K562 (cell line): ENCODE measurements around the gene CRADD. TPM values are rescaled to one million over a fixed set of nuclear protein-coding genes. Genes with fewer than 3 reads are reported as not detected.

Experiments used
- ATAC-seq: fragments of 200-7000 bp; cut with Tn5 transposase; 3 replicates; pipeline ENCODE4 v1.9.1; 2020; ENCODE audit warnings: moderate library complexity
- BruUV-seq: library from RNA; stranded (reverse); fragments of 400-500 nt; replicated peaks from 2 replicates; lab custom pipeline; 2021; lab: Mats Ljungman, UMichigan
- CTCF ChIA-PET: fragments of 300-600 bp; formaldehyde crosslinking; extraction: SDS; loops from one replicate; lab custom pipeline; 2021; ENCODE audit warnings: low intra/inter-chr PET ratio; lab: Yijun Ruan, JAX
- POLR2A ChIA-PET: fragments of 300-600, 350-650 bp; sonication (Branson Sonifier 250); formaldehyde crosslinking; extraction: SDS; loops from one replicate; lab custom pipeline; 2021; ENCODE audit warnings: antibody characterized with exemption, inconsistent platforms; lab: Yijun Ruan, JAX
- DNase-seq, 4 experiments: peaks; one replicate each; pipeline versions ENCODE4 v3.0.0 to v3.0.0-alpha.2; 2011 to 2018; ENCODE audit warnings: low spot score in 3 of 4, mixed read lengths in 3 of 4; ENCODE audit errors: extremely low read depth in 1 of 4
- FAIRE-seq: peaks from 2 replicates; lab custom pipeline; 2011; peaks lifted over from hg19 to GRCh38; lab: Jason Lieb, UNC
- H2AFZ ChIP-seq: 2 replicates; pipeline ENCODE4 v1.6.0; 2011; ENCODE audit warnings: low read depth, low read length, control low read depth, inconsistent platforms
- H3K27ac ChIP-seq: fragments of 200-600 bp; 3 replicates; pipeline ENCODE4 v1.8.0; 2011; ENCODE audit warnings: low read depth, mild to moderate bottlenecking, control low read depth, inconsistent platforms, low read length, moderate library complexity, mixed read lengths; ENCODE audit errors: extremely low read depth
- H3K27me3 ChIP-seq, 2 experiments: fragments of 300-600 bp in 1 of 2; 2 replicates in 1 of 2; 3 replicates in 1 of 2; pipeline versions ENCODE4 v1.6.0 to v1.8.0; 2011; ENCODE audit warnings: inconsistent platforms in 2 of 2, low read length in 2 of 2, mild to moderate bottlenecking in 1 of 2, mixed read lengths in 1 of 2, moderate library complexity in 1 of 2; ENCODE audit not compliant: control insufficient read depth in 2 of 2, insufficient read depth in 2 of 2
- H3K36me3 ChIP-seq: fragments of 300-600 bp; 3 replicates; pipeline ENCODE4 v1.8.0; 2011; ENCODE audit warnings: mild to moderate bottlenecking, low read length, inconsistent platforms; ENCODE audit not compliant: control insufficient read depth, insufficient read depth
- H3K4me1 ChIP-seq, 2 experiments: fragments of 200-600 bp in 1 of 2; replicated peaks in 1 of 2; 2 replicates in 1 of 2; 3 replicates in 1 of 2; pipeline versions ENCODE4 v1.5.1 to v1.8.0; 2011; ENCODE audit warnings: inconsistent platforms in 2 of 2, low read length in 2 of 2, mild to moderate bottlenecking in 1 of 2, mixed read lengths in 1 of 2, moderate library complexity in 1 of 2; ENCODE audit not compliant: control insufficient read depth in 2 of 2, insufficient read depth in 2 of 2
- H3K4me2 ChIP-seq: 2 replicates; pipeline ENCODE4 v1.6.1; 2011; ENCODE audit warnings: low read length, control low read depth, inconsistent platforms, mixed read lengths; ENCODE audit not compliant: insufficient read depth
- H3K4me3 ChIP-seq: fragments of 200-600 bp; sonication (generic), shearing (Covaris generic); 2 replicates; pipeline ENCODE4 v1.5.1; 2016; ENCODE audit warnings: control low read depth, inconsistent platforms
- H3K79me2 ChIP-seq: fragments of 200-600 bp; 3 replicates; pipeline ENCODE4 v1.8.0; 2011; ENCODE audit warnings: low read length, inconsistent platforms; ENCODE audit not compliant: control insufficient read depth, insufficient read depth
- H3K9ac ChIP-seq, 2 experiments: 2 replicates each; pipeline versions ENCODE4 v1.6.0 to v1.6.1; 2011; ENCODE audit warnings: low read depth in 2 of 2, low read length in 2 of 2, control low read depth in 1 of 2, inconsistent platforms in 1 of 2, mild to moderate bottlenecking in 1 of 2, mixed read lengths in 1 of 2; ENCODE audit not compliant: insufficient read depth in 1 of 2
- H3K9me1 ChIP-seq: one replicate; pipeline ENCODE4 v1.6.0; 2011; ENCODE audit warnings: inconsistent platforms, mild to moderate bottlenecking, low read length, moderate library complexity; ENCODE audit not compliant: control insufficient read depth, insufficient read depth
- H3K9me3 ChIP-seq: replicated peaks from 2 replicates; pipeline ENCODE4 v1.5.1; 2011; ENCODE audit warnings: low read depth, low read length, inconsistent platforms; ENCODE audit not compliant: control insufficient read depth, insufficient read depth
- H4K20me1 ChIP-seq: replicated peaks from 2 replicates; pipeline ENCODE4 v1.6.1; 2011; ENCODE audit warnings: low read length, inconsistent platforms, mixed read lengths; ENCODE audit not compliant: control insufficient read depth, insufficient read depth
- CHD1 ChIP-seq: fragments of 200-600 bp; sonication (generic); IDR thresholded peaks from one replicate; pipeline ENCODE4 v1.6.1; 2012; ENCODE audit warnings: mild to moderate bottlenecking, moderate library complexity, low read length, inconsistent platforms
- NR4A1 ChIP-seq, 2 experiments: fragments of 250-450 bp in 1 of 2; fragments of 450-650 bp in 1 of 2; sonication (Bioruptor Pico) in 1 of 2; IDR thresholded peaks; 2 replicates each; pipeline versions ENCODE4 v1.4.0 to v1.6.1; 2016 to 2020; ENCODE audit warnings: mild to moderate bottlenecking in 2 of 2, missing compliant biosample characterization in 1 of 2, missing genetic modification characterization in 1 of 2, moderate library complexity in 1 of 2
- SMAD4 ChIP-seq: fragments of 250-450 bp; sonication (Bioruptor Pico); conservative IDR thresholded peaks from 2 replicates; pipeline ENCODE4 v1.8.0; 2021; ENCODE audit warnings: inconsistent platforms, mild to moderate bottlenecking, moderate library complexity
- SMARCA5 ChIP-seq: fragments of 450-650 bp; IDR thresholded peaks from 2 replicates; pipeline ENCODE4 v1.6.1; 2016
- THRAP3 ChIP-seq: fragments of 450-650 bp; IDR thresholded peaks from 2 replicates; pipeline ENCODE4 v1.6.1; 2016; ENCODE audit warnings: mild to moderate bottlenecking, inconsistent platforms, borderline replicate concordance
- ZFX ChIP-seq: sonication (generic); formaldehyde crosslinking; IDR thresholded peaks from 2 replicates; pipeline ENCODE4 v1.8.0; 2022; ENCODE audit warnings: mild to moderate bottlenecking, missing genetic modification reagents, moderate library complexity
- ZNF589 ChIP-seq: fragments of 200-800 bp; sonication (Bioruptor generic); IDR thresholded peaks from 2 replicates; pipeline ENCODE4 v1.6.1; 2016; ENCODE audit warnings: low read depth, missing genetic modification characterization, missing compliant biosample characterization
- WGBS: fragments of 100-300 bp; shearing (Covaris generic); methylation state at CpG from one replicate; pipeline ENCODE4 v1.1.6; 2016; ENCODE audit warnings: low coverage, mixed read lengths; ENCODE audit not compliant: insufficient coverage; ENCODE audit errors: missing lambda C conversion rate; 5-methylcytosine and 5-hydroxymethylcytosine counted together
- in situ Hi-C: fragments of 300-500 bp; cut with MboI; formaldehyde crosslinking; loops from 4 replicates; pipeline ENCODE4 v1.15.0; 2018; ENCODE audit warnings: inconsistent platforms, mixed read lengths
- intact Hi-C: fragments of 100-400 bp; cut with micrococcal nuclease; formaldehyde crosslinking; loops from 2 replicates; pipeline ENCODE4 v1.14.2; 2022
- polyA plus RNA-seq, 8 experiments: library from polyadenylated mRNA; depleted of rRNA in 4 of 8; stranded (reverse) in 5 of 8; unstranded in 3 of 8; fragments of >200 nt; fragmentation: Nextera tagmentation in 2 of 8; fragmentation: Illumina TruSeq in 1 of 8; extraction: Ambion mirVana in 2 of 8; extraction: Trizol in 1 of 8; gene quantifications; 2 replicates each; pipeline versions ENCODE4 v1.2.1 to v1.2.3, GENCODE V29; 2011 to 2014; ENCODE audit warnings: inconsistent platforms in 1 of 8, missing spikeins in 1 of 8
- total RNA-seq, 7 experiments: library from RNA; depleted of rRNA in 6 of 7; stranded (reverse); fragments of >200 nt in 6 of 7; fragmentation: Illumina TruSeq in 2 of 7; extraction: Trizol in 2 of 7; gene quantifications; 2 replicates each; pipeline versions ENCODE4 v1.2.1 to v1.2.3, GENCODE V29; 2011 to 2021; ENCODE audit warnings: low replicate concordance in 1 of 7
- TF ChIP-seq, protein P1 (sequence below): fragments of 450-650 bp; conservative IDR thresholded peaks from 2 replicates; pipeline ENCODE4 v1.6.1; 2016; ENCODE audit warnings: missing genetic modification characterization, low read depth, mild to moderate bottlenecking, control low read depth, missing compliant biosample characterization
- TF ChIP-seq, protein P2 (sequence below): fragments of 200-800 bp; sonication (Bioruptor generic); IDR thresholded peaks from 2 replicates; pipeline ENCODE4 v1.6.1; 2016; ENCODE audit warnings: missing genetic modification characterization, missing compliant biosample characterization

The CRADD gene
- total and polyA plus RNA-seq, 9 of the 15 experiments (the other 6 are each of a cell fraction or from before 2014, with no cell fraction given), result 20.5 to 41.1 (median 25.9) TPM

DNA sequence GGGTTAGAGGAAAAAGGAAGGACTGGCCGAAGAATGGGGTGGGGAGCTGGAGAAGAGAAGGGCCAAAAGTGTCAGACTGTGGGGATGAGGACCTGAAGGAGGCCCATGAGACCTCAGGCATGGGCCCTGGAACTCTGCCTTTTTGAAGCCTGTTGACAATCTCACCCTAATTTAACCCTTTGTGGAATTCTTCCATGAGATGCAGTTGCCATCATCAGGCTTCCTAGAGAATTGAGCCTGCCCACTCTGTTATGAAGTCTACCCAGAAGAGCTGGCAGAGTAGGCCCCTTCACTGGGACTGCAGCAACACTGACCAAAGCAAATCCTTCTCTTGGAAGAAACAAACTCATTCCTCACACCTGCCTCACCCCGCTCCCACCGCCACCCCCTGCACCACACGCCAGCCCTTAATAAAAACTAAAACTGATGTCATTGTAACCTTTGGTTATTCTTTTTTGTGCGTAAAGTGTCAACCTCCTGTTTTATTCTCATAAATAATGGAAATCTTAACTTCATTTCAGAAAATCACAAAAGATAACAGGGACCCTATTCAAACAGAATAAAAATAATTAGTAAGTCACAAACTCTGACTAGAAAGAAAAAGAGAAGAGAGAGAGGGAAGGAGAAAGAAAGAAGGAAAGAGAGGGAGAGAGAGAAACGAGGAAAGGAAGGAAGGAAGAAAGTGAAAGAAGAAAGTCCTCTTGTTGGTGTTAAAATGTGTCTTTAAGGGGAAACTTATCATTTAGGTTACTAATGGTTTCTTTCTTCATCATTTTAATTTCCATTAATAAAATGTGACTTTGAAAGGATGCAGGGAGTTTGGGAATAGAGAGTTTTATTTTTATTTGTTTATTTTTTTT, 61.3 kb downstream of the CRADD start:
- no peaks in the 10 kb centered on the region; the same call in 1 of the 2 replicates for H3K9me3 ChIP-seq
- H3K4me1 ChIP-seq, result peaks cover 8 to 26% of the 10 kb centered on the region in 2 experiments
- CTCF ChIA-PET, result no interaction called here
- peak overlapping the region; percentile 81 for H2AFZ ChIP-seq
- DNase-seq, result no peak
- no peaks in the 10 kb centered on the region for H4K20me1 ChIP-seq
- H3K27me3 ChIP-seq, result no peaks in the 10 kb centered on the region
- H3K36me3 ChIP-seq, result no peaks in the 10 kb centered on the region
- no peak for FAIRE-seq
- POLR2A ChIA-PET, result interaction anchor here (0.5 to 1.8 kb wide), 8 partner anchors 9 to 1654 kb away, joined by 3 to 6 read pairs (median 4); no protein-coding TSS in a partner anchor
- no peak overlapping the region for H3K4me3 ChIP-seq
- in situ Hi-C loops, result no loop called here
- H3K79me2 ChIP-seq, result peaks cover 52% of the 10 kb centered on the region
- peak overlapping the region; percentile 55 for H3K27ac ChIP-seq
- H3K4me2 ChIP-seq, result peak overlapping the region; percentile 54
- ATAC-seq, result peak; percentile 9
- H3K9ac ChIP-seq, result peak overlapping the region; percentile 32 to 62; a peak in 3 of 4 replicates
- intact Hi-C loops, result no loop called here
- 63% methylated on average over 6 of the region's 6 CpGs for WGBS
- no peaks in the 10 kb centered on the region for H3K9me1 ChIP-seq
- no TSS peak for BruUV-seq
- 0 out of 2 replicates have a peak, but pooled peaks have one; percentile 43 for TF ChIP-seq THRAP3
- peak; percentile 22; the same call in 1 of the 2 replicates for TF ChIP-seq ZFX
- TF ChIP-seq CHD1, result no peak
- TF ChIP-seq, protein P1, sequence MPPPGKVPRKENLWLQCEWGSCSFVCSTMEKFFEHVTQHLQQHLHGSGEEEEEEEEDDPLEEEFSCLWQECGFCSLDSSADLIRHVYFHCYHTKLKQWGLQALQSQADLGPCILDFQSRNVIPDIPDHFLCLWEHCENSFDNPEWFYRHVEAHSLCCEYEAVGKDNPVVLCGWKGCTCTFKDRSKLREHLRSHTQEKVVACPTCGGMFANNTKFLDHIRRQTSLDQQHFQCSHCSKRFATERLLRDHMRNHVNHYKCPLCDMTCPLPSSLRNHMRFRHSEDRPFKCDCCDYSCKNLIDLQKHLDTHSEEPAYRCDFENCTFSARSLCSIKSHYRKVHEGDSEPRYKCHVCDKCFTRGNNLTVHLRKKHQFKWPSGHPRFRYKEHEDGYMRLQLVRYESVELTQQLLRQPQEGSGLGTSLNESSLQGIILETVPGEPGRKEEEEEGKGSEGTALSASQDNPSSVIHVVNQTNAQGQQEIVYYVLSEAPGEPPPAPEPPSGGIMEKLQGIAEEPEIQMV, result peak; percentile 46; the same call in 1 of the 2 replicates
- TF ChIP-seq, protein P2, sequence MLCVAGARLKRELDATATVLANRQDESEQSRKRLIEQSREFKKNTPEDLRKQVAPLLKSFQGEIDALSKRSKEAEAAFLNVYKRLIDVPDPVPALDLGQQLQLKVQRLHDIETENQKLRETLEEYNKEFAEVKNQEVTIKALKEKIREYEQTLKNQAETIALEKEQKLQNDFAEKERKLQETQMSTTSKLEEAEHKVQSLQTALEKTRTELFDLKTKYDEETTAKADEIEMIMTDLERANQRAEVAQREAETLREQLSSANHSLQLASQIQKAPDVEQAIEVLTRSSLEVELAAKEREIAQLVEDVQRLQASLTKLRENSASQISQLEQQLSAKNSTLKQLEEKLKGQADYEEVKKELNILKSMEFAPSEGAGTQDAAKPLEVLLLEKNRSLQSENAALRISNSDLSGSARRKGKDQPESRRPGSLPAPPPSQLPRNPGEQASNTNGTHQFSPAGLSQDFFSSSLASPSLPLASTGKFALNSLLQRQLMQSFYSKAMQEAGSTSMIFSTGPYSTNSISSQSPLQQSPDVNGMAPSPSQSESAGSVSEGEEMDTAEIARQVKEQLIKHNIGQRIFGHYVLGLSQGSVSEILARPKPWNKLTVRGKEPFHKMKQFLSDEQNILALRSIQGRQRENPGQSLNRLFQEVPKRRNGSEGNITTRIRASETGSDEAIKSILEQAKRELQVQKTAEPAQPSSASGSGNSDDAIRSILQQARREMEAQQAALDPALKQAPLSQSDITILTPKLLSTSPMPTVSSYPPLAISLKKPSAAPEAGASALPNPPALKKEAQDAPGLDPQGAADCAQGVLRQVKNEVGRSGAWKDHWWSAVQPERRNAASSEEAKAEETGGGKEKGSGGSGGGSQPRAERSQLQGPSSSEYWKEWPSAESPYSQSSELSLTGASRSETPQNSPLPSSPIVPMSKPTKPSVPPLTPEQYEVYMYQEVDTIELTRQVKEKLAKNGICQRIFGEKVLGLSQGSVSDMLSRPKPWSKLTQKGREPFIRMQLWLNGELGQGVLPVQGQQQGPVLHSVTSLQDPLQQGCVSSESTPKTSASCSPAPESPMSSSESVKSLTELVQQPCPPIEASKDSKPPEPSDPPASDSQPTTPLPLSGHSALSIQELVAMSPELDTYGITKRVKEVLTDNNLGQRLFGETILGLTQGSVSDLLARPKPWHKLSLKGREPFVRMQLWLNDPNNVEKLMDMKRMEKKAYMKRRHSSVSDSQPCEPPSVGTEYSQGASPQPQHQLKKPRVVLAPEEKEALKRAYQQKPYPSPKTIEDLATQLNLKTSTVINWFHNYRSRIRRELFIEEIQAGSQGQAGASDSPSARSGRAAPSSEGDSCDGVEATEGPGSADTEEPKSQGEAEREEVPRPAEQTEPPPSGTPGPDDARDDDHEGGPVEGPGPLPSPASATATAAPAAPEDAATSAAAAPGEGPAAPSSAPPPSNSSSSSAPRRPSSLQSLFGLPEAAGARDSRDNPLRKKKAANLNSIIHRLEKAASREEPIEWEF, result no peak
- 0 out of 2 replicates have a peak, but pooled peaks have one; percentile 29 for TF ChIP-seq NR4A1 (CRISPR knock-in tag; IDR thresholded peaks at IDR 0.05)
- TF ChIP-seq NR4A1 (tag; IDR thresholded peaks at IDR 0.05), result no peak; the same call in 1 of the 2 replicates
- TF ChIP-seq SMARCA5, result peak; percentile 30; the same call in 1 of the 2 replicates
- TF ChIP-seq ZNF589 (CRISPR knock-in tag), result peak; percentile 56; the same call in 1 of the 2 replicates
- peak; percentile 61; the same call in 1 of the 2 replicates for TF ChIP-seq SMAD4 (CRISPR knock-in tag)
